Measurements from ENCODE around the gene PAQR8. TPM values are rescaled to one million over a fixed set of nuclear protein-coding genes. Genes with fewer than 3 reads are reported as not detected.

The PAQR8 gene
- total and polyA plus RNA-seq, 2 of the 13 experiments (the other 11 are each of a cell fraction or from before 2014, with no cell fraction given) = 37.7 to 50.7 TPM

DNA sequence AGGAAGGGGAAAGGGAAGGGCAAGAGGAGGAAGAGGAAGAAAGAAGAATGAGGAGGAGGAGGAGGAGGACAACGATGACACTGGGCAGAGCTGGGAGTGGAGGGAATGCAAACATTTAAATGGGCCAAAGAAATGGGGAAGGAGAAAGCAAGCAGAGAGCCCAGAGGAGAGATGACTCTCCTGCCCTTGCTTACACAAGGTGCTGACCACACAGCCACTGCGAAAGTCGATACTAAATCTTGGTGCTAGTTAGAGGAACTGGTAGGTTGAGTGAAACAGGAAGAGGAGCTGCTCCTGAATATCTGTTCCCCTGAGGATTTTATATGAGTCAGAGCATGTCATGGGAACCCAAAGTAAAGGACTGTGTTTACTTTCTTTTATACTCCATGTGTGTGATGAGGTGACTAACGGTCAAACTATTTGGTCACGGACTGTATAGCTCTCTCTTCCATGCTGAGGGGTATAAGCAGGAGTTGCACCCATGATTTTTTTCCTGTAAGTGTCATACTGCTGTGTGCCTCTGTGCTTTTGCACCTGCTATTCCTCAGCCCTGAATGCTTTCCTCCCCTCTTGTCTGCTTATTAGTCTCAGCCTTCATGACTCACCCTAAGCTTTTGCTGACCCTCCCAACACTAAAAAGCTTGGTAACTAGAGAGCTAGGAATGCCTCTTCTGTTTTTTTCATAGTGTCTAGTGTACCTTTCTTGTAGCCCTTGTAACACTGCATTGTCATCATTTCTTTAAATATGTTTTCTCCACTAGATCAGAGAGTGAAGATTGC, 9.5 kb upstream of the PAQR8 start (continued):
- TF ChIP-seq USF2 (IDR thresholded peaks at IDR 0.05; ENCODE audit: low read depth, low read length) (0 out of 2 replicates have a peak, but pooled peaks have one; percentile 5), USF2 (CRISPR knock-in tag; IDR thresholded peaks at IDR 0.05; ENCODE audit: borderline replicate concordance) (no peak), ZNF205 (CRISPR knock-in tag; IDR thresholded peaks at IDR 0.05) (peak; percentile 43; the same call in 1 of the 2 replicates), HNF1B (CRISPR knock-in tag; IDR thresholded peaks at IDR 0.05) (peak; percentile 61; the same call in 1 of the 2 replicates), TFE3 (CRISPR knock-in tag; IDR thresholded peaks at IDR 0.05) (peak; percentile 81), ZBTB21 (CRISPR knock-in tag; IDR thresholded peaks at IDR 0.05) (no peak), ZMYM2 (CRISPR knock-in tag; IDR thresholded peaks at IDR 0.05) (0 out of 2 replicates have a peak, but pooled peaks have one; percentile 38), ZNF263 (CRISPR knock-in tag; IDR thresholded peaks at IDR 0.05) (peak; percentile 58; the same call in 1 of the 2 replicates), MAFK (conservative IDR thresholded peaks at IDR 0.05 in 1 of 2, IDR thresholded peaks at IDR 0.05 in 1 of 2; ENCODE audit: low read length in 2 of 2) (peak; percentile 61 to 72), ZNF605 (CRISPR knock-in tag; IDR thresholded peaks at IDR 0.05) (peak; percentile 58; the same call in 1 of the 2 replicates), CBFB (CRISPR knock-in tag; IDR thresholded peaks at IDR 0.05) (no peak), SOX13 (IDR thresholded peaks at IDR 0.05) (no peak), SOX13 (CRISPR knock-in tag; conservative IDR thresholded peaks at IDR 0.05 in 1 of 2, IDR thresholded peaks at IDR 0.05 in 1 of 2) (peak in 1 of 2 experiments; percentile 53; a peak in 2 of 4 replicates), MIER3 (CRISPR knock-in tag; IDR thresholded peaks at IDR 0.05; ENCODE audit: borderline replicate concordance) (peak; percentile 92), NCOA2 (CRISPR knock-in tag; IDR thresholded peaks at IDR 0.05) (0 out of 2 replicates have a peak, but pooled peaks have one; percentile 28), NFIB (CRISPR knock-in tag; IDR thresholded peaks at IDR 0.05; ENCODE audit: borderline replicate concordance) (no peak), ZKSCAN1 (IDR thresholded peaks at IDR 0.05; ENCODE audit: low read length) (peak; percentile 25; the same call in 1 of the 2 replicates), IRF9 (CRISPR knock-in tag; IDR thresholded peaks at IDR 0.05; ENCODE audit: borderline replicate concordance) (peak; percentile 75; the same call in 1 of the 2 replicates)
- TF ChIP-seq, protein P1, sequence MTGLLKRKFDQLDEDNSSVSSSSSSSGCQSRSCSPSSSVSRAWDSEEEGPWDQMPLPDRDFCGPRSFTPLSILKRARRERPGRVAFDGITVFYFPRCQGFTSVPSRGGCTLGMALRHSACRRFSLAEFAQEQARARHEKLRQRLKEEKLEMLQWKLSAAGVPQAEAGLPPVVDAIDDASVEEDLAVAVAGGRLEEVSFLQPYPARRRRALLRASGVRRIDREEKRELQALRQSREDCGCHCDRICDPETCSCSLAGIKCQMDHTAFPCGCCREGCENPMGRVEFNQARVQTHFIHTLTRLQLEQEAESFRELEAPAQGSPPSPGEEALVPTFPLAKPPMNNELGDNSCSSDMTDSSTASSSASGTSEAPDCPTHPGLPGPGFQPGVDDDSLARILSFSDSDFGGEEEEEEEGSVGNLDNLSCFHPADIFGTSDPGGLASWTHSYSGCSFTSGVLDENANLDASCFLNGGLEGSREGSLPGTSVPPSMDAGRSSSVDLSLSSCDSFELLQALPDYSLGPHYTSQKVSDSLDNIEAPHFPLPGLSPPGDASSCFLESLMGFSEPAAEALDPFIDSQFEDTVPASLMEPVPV (CRISPR knock-in tag; IDR thresholded peaks at IDR 0.05) = no peak
